Measurements from ENCODE around the gene DHRS7B. TPM values are rescaled to one million over a fixed set of nuclear protein-coding genes. Genes with fewer than 3 reads are reported as not detected.

Gene DHRS7B
- total and polyA plus RNA-seq, 9 of the 15 experiments (the other 6 are each of a cell fraction or from before 2014, with no cell fraction given): 8.0 to 30.7 (median 14.8) TPM

- no peak for TF ChIP-seq RREB1 (CRISPR knock-in tag; IDR thresholded peaks at IDR 0.05)
- TF ChIP-seq ESRRA (IDR thresholded peaks at IDR 0.05; ENCODE audit: borderline replicate concordance, low read depth): 0 out of 2 replicates have a peak, but pooled peaks have one; percentile 64
- peak; percentile 83 for TF ChIP-seq ZBTB12 (CRISPR knock-in tag; IDR thresholded peaks at IDR 0.05)
- TF ChIP-seq ZNF507 (tag; conservative IDR thresholded peaks at IDR 0.05): no peak
- no peak for TF ChIP-seq ELK1 (CRISPR knock-in tag; IDR thresholded peaks at IDR 0.05)
- no peak for TF ChIP-seq NCOA4 (IDR thresholded peaks at IDR 0.05; ENCODE audit: partially characterized antibody)
- TF ChIP-seq SMC3 (conservative IDR thresholded peaks at IDR 0.05; ENCODE audit: insufficient read depth, low read depth, low read length): no peak
- TF ChIP-seq RB1 (IDR thresholded peaks at IDR 0.05; ENCODE audit: low read depth): peak; percentile 10; the same call in 1 of the 2 replicates
- TF ChIP-seq UBTF (IDR thresholded peaks at IDR 0.05; ENCODE audit: borderline replicate concordance in 1 of 2, low read depth in 2 of 2, low read length in 2 of 2): 0 out of 4 replicates have a peak, but pooled peaks of 1 of the 2 experiments have one; percentile 41
- TF ChIP-seq TCF7L2 (IDR thresholded peaks at IDR 0.05; ENCODE audit: low read depth, low read length): no peak
- no peak for TF ChIP-seq EZH2 (IDR thresholded peaks at IDR 0.05; ENCODE audit: borderline replicate concordance, low read depth, low read length)
- TF ChIP-seq E2F5 (CRISPR knock-in tag; IDR thresholded peaks at IDR 0.05): no peak
- peak; percentile 71 for TF ChIP-seq KDM5B (IDR thresholded peaks at IDR 0.05; ENCODE audit: insufficient replicate concordance, low read depth, low read length)
- no peak for TF ChIP-seq ZNF175 (CRISPR knock-in tag; IDR thresholded peaks at IDR 0.05; ENCODE audit: low read depth)
Observed at GRCh38 chr17:21126645-21127508, at the start of gene DHRS7B (continued).
